Activated CD4-positive, alpha-beta T cell treated with anti-CD3 and anti-CD28 coated beads for 36 hours (primary cell): Measurements from ENCODE around the gene B4GALT1. TPM values are rescaled to one million over a fixed set of nuclear protein-coding genes. Genes with fewer than 3 reads are reported as not detected.

ENCODE experiments used
- ATAC-seq: fragments of 200-7000 bp; cut with Tn5 transposase; one replicate; pipeline ENCODE4 v1.10.0; 2021; ENCODE audit warnings: mild to moderate bottlenecking, moderate library complexity
- CTCF ChIA-PET: fragments of 350-600 bp; sonication (Branson Sonifier 250); formaldehyde crosslinking; loops from one replicate; lab custom pipeline; 2021; ENCODE audit warnings: antibody characterized with exemption; lab: Charles Lee
- POLR2A ChIA-PET: fragments of 350-600 bp; sonication (Branson Sonifier 250); formaldehyde crosslinking; loops from one replicate; lab custom pipeline; 2021; ENCODE audit warnings: antibody characterized with exemption, inconsistent platforms; lab: Charles Lee
- DNase-seq: peaks from one replicate; pipeline ENCODE4 v3.0.0-alpha.2; 2020
- H3K27ac Mint-ChIP-seq: one replicate; pipeline ENCODE4 v1.8.0; 2021; ENCODE audit warnings: mixed read lengths
- H3K27me3 Mint-ChIP-seq: one replicate; pipeline ENCODE4 v1.8.0; 2021; ENCODE audit warnings: mixed read lengths
- H3K36me3 Mint-ChIP-seq: one replicate; pipeline ENCODE4 v1.8.0; 2021; ENCODE audit warnings: low read depth, mixed read lengths
- H3K4me1 Mint-ChIP-seq: one replicate; pipeline ENCODE4 v1.8.0; 2021; ENCODE audit warnings: mixed read lengths
- H3K4me3 Mint-ChIP-seq: one replicate; pipeline ENCODE4 v1.8.0; 2021; ENCODE audit warnings: mild to moderate bottlenecking, moderate library complexity, mixed read lengths
- H3K9me3 Mint-ChIP-seq: one replicate; pipeline ENCODE4 v1.8.0; 2021; ENCODE audit warnings: low read depth, mixed read lengths
- intact Hi-C, 2 experiments: fragments of 100-400 bp; cut with DNase I in 1 of 2; cut with micrococcal nuclease in 1 of 2; formaldehyde crosslinking; loops; one replicate each; pipeline versions ENCODE4 v1.14.2 to v1.15.1; 2022 to 2024; cut with DNase I, micrococcal nuclease
- total RNA-seq, 2 experiments: library from RNA; stranded (reverse); gene quantifications; one replicate each; pipeline ENCODE4 v1.2.3, GENCODE V29; 2021

The B4GALT1 gene
- total RNA-seq, 2 experiments from 2014 or later = 44.5 to 47.1 TPM

- Mint-ChIP-seq H3K4me1 (peaks cover 6% of the 10 kb centered on the region), H3K4me3 (no peak overlapping the region), H3K27ac (no peak overlapping the region), H3K9me3 (no peaks in the 10 kb centered on the region), H3K27me3 (peaks cover 3% of the 10 kb centered on the region), H3K36me3 (no peaks in the 10 kb centered on the region)
- POLR2A ChIA-PET = no interaction called here
- no peak for ATAC-seq
- intact Hi-C loops = no loop called here
- CTCF ChIA-PET = interaction anchor here (1.3 kb wide), 1 partner anchor 18 kb away, joined by 3 read pairs; no protein-coding TSS in a partner anchor
- no peak for DNase-seq
These were observed 15.4 kb upstream of the B4GALT1 start for GRCh38 chr9:33182519-33182918.

- intact Hi-C loops = no loop called here
- ChIA-PET CTCF (no interaction called here), POLR2A (no interaction called here)
These were observed 13.5 kb upstream of the B4GALT1 start for GRCh38 chr9:33180526-33181184.

DNA sequence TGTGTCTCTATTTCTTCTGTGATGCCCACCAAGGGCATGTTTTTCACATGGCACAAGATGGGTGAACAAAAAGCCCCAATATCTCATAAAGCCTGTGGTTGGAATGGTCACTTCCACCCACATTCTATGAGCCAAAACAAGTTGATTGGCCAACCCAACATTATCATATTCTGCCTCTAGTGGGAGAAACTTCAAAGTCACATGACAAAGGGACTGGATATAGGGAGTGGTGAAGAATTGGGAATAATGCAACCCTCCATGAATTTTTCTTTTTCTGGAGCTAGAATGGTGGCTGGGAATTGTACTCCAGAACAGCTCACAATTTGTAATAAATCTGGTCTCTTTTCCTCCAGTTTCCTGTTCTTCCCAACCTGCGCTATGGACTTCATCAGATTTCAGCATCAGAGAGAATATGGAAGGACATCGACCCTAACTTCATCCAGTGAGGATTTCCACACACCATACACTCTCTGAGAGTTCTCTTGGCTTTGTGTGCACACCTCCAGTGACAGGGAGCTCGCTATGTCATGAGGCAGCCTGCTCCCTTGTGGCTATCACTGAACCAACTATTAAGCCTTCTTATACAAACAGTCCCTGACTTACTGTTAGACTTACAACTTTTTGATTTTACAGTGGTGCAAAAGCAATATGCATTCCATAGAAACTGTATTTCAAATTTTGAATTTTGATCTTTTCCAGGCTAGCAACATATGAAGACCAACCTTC is 12.0 kb upstream of the B4GALT1 start:
- intact Hi-C loops = no loop called here
- Mint-ChIP-seq H3K4me3 (no peak overlapping the region), H3K36me3 (no peaks in the 10 kb centered on the region), H3K9me3 (no peaks in the 10 kb centered on the region), H3K27me3 (peaks cover 3% of the 10 kb centered on the region), H3K4me1 (no peaks in the 10 kb centered on the region), H3K27ac (no peak overlapping the region)
- POLR2A ChIA-PET = no interaction called here
- CTCF ChIA-PET = interaction anchor here (1.1 kb wide), 1 partner anchor 47 kb away, joined by 4 read pairs; no protein-coding TSS in a partner anchor
- peak; percentile 33 for ATAC-seq
- DNase-seq = no peak

More at GRCh38 chr9:33180526-33181184, 13.5 kb upstream of the B4GALT1 start:
- no peaks in the 10 kb centered on the region for H3K4me1 Mint-ChIP-seq
- peaks cover 3% of the 10 kb centered on the region for H3K27me3 Mint-ChIP-seq
- ATAC-seq (no peak), DNase-seq (no peak)
- no peak overlapping the region for H3K27ac Mint-ChIP-seq
- no peaks in the 10 kb centered on the region for H3K9me3 Mint-ChIP-seq
- no peak overlapping the region for H3K4me3 Mint-ChIP-seq
- no peaks in the 10 kb centered on the region for H3K36me3 Mint-ChIP-seq

DNA sequence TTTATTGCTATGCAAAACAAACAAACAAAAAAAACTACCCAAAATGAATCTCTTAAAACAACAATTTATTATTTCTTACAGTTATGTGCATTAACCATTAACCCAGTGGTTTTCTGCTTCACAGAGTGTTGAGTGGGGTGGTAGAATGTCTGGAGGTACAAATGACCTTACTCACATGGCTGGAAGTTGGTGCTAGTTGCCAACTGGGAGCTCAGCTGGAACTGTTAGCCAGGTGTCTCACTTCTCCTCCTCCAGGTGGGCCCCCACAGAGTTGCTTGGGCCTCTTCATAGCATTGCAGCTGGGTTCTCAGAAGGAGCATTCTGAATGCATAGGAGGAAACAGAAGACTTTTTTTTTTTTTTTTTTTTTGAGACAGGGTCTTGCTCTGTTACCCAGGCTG is 10.5 kb upstream of the B4GALT1 start:
- ATAC-seq (no peak), DNase-seq (no peak)
- ChIA-PET POLR2A (no interaction called here), CTCF (no interaction called here)
- Mint-ChIP-seq H3K36me3 (no peaks in the 10 kb centered on the region), H3K4me1 (no peaks in the 10 kb centered on the region), H3K27ac (no peak overlapping the region), H3K4me3 (no peak overlapping the region), H3K27me3 (peaks cover 3% of the 10 kb centered on the region), H3K9me3 (no peaks in the 10 kb centered on the region)
- intact Hi-C loops = no loop called here

DNA sequence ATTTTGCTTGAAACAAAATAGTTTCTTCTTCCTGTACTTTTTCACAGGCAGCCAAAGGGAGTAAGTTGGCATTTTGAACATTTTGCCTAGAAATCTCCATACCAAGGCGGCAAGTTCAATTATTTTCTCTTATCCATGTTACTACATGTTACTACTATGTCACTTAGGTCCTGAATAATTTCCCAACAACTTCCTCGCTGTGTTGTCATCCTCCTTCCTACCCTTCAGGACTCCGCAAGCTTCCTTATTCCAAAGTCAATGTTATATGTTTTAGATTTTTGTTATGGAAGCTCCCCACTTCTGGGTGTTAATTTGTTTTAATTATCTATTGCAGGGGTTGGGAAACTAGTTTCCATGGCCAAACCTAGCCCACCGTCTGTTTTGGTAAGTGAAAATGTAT is 9.9 kb upstream of the B4GALT1 start:
- ChIA-PET POLR2A (no interaction called here), CTCF (no interaction called here)
- intact Hi-C loops = no loop called here
- Mint-ChIP-seq H3K4me1 (no peaks in the 10 kb centered on the region), H3K4me3 (no peak overlapping the region), H3K27ac (no peak overlapping the region), H3K27me3 (no peaks in the 10 kb centered on the region), H3K36me3 (no peaks in the 10 kb centered on the region), H3K9me3 (no peaks in the 10 kb centered on the region)
- ATAC-seq (no peak), DNase-seq (no peak)

DNA sequence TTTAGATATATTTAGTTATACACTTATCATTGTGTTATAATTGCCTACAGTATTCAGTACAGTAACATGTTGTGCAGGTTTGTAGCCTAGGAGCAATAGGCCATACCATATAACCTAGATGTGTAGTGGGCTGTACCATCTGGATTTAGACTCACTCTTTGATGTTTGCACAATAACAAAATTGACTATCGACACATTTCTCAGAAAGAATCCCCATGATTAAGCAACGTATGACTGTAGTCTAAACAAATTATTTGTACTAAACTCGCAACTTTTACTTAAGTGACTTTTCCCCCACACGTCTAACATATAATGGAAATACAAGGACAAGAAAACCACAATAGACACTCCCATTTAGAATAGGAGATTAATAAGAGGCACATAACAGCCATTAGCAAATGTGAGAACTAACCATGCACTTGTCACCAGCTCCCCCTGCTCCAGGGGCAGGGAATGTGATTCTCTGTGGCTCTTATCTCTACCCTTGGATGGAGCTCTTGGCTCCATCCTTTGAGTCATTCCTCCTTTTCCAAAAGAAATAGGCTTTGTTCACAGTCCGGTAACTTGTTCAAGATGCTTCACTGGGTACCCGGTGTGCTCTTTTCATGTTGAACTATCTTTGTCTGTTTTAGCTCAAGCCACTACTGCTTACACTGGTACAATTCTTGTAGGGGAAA is 8.7 kb upstream of the B4GALT1 start:
- no peak overlapping the region for H3K27ac Mint-ChIP-seq
- intact Hi-C loops = no loop called here
- POLR2A ChIA-PET = no interaction called here
- ATAC-seq = no peak
- no peak overlapping the region for H3K4me3 Mint-ChIP-seq
- H3K9me3 Mint-ChIP-seq = no peaks in the 10 kb centered on the region
- peaks cover 1% of the 10 kb centered on the region for H3K4me1 Mint-ChIP-seq
- CTCF ChIA-PET = interaction anchor here (1.0 to 1.7 kb wide), 4 partner anchors 9 to 50 kb away, joined by 3 to 4 read pairs (median 3); no protein-coding TSS in a partner anchor
- DNase-seq = no peak
- no peaks in the 10 kb centered on the region for H3K36me3 Mint-ChIP-seq
- H3K27me3 Mint-ChIP-seq = no peaks in the 10 kb centered on the region

DNA sequence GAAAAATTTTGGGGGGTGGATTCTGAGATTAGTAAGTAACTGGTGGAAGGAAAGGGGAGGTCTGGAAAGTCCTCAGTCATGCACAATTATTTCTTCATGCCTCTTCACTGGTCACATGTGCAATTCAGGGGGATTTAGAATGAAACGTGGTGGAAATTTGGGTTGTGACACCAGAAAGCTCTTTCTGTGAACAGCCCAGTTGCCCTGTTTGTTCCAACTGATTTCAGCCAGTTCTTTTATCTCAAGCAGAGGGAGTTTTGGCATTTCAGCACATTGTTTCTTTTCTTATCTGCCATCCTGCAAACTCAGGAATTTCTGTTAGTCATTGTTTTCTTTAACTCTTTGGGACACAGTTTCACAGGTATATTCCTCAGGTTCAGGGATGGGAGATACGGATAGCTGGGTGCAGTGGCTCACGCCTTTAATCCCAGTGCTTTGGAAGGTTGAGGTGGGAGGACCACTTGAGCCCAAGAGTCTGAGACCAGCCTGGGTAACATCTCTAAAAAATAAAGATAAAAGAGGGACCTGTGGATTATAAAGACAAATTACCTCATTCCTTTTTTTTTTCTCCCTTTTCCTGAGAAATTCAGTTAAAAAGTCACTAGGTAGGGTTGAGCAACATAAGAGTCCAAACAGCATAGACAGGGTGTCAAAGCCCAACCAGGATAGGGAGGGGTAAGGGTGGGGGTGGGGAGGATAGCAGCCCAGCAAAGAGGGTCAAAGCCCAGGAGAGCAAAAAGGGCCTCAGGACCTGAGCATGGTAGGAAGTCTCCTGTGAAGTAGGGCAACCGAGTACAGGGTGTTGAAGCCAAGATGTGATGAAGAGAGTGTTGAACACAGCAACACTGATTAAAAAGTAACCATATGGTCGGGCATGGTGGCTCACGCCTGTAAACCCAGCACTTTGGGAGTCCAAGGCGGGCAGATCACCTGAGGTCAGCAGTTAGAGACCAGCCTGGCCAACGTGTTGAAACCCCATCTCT is 5.4 kb upstream of the B4GALT1 start:
- DNase-seq (no peak), ATAC-seq (no peak)
- no peaks in the 10 kb centered on the region for H3K36me3 Mint-ChIP-seq
- H3K27ac Mint-ChIP-seq = peak overlapping the region; percentile 7
- ChIA-PET POLR2A (interaction anchor here (0.6 kb wide), 1 partner anchor 1825 kb away, joined by 3 read pairs; no protein-coding TSS in a partner anchor), CTCF (interaction anchor here (0.8 to 2.4 kb wide), 2 partner anchors 15 to 18 kb away, joined by 3 to 6 read pairs; no protein-coding TSS in a partner anchor)
- intact Hi-C loops = no loop called here
- peaks cover 18% of the 10 kb centered on the region for H3K4me1 Mint-ChIP-seq
- H3K4me3 Mint-ChIP-seq = no peak overlapping the region
- no peaks in the 10 kb centered on the region for H3K27me3 Mint-ChIP-seq
- no peaks in the 10 kb centered on the region for H3K9me3 Mint-ChIP-seq

DNA sequence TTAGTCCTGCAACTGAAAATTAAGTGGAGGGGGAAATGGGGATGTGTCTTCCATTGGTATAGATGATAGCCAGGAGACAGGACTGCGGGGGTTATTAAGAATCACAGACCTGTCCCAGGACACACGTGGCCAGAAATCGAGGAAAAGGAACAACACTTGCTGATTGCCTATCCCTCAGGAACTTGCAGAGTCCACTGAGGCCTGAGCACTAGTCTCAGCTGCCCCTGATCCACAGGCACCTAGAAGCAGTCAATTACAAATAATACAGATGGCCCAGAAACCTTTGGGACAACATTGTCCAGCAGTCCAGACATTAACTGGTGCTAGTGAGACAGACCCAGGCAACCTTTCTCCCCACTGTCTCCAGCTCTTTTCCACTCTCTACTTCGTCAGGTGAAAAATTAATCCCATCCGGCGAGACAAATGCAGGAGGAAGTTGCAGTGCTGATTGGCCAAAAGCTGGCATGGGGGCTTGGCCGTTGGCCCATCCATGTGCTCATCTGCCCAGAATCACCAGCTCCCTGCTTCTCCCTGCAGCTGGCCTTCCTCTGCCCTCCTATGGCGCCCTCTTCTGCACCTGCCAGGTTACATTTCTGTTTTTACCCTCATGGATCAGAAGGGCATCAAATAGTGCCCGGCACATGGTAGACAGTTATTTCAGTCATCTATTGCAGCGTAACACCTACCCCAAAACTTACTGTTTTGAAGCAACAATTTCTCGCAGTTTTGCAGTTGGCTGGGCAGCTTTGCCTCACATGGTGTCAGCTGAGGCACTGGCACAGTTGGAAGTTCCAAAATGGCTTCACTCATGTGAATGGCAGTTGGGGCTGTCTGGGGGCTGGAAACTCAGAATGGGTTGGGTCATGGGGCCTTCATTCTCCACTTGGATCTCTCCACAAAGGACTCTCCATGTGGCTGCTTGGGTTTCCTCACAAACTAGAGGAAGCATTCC is 3.6 kb upstream of the B4GALT1 start:
- intact Hi-C loops = loop anchor here (1.0 kb wide), 2 partner anchors 55 to 89 kb away; no protein-coding TSS in a partner anchor
- ChIA-PET POLR2A (no interaction called here), CTCF (interaction anchor here (0.5 to 2.4 kb wide), 14 partner anchors 10 to 206 kb away, joined by 3 to 7 read pairs (median 4); partner anchors contain the start of gene SMU1)
- Mint-ChIP-seq H3K4me3 (no peak overlapping the region), H3K27ac (peak overlapping the region; percentile 41), H3K27me3 (no peaks in the 10 kb centered on the region), H3K9me3 (no peaks in the 10 kb centered on the region), H3K36me3 (peaks cover 4% of the 10 kb centered on the region), H3K4me1 (peaks cover 20% of the 10 kb centered on the region)
- peak; percentile 80 for DNase-seq
- ATAC-seq = peak; percentile 10

GRCh38 chr9:33168941-33169544 is 1.9 kb upstream of the B4GALT1 start:
- H3K27ac Mint-ChIP-seq = peak overlapping the region; percentile 53
- peaks cover 12% of the 10 kb centered on the region for H3K36me3 Mint-ChIP-seq
- ChIA-PET CTCF (interaction anchor here (1.4 to 1.6 kb wide), 2 partner anchors 16 to 130 kb away, joined by 3 to 4 read pairs; no protein-coding TSS in a partner anchor), POLR2A (no interaction called here)
- H3K4me3 Mint-ChIP-seq = peak overlapping the region; percentile 78
- peaks cover 32% of the 10 kb centered on the region for H3K4me1 Mint-ChIP-seq
- no peaks in the 10 kb centered on the region for H3K27me3 Mint-ChIP-seq
- DNase-seq (no peak), ATAC-seq (no peak)
- intact Hi-C loops = loop anchor here (5.0 to 10.0 kb wide), 9 partner anchors 37 to 1286 kb away; partner anchors contain the start of genes ACO1 (in 1 of the 2), DNAI1 (in 1 of the 2), DNAJA1 (in 1 of the 2) and FAM219A (in 1 of the 2)
- H3K9me3 Mint-ChIP-seq = no peaks in the 10 kb centered on the region
